NCI-H524 treated with DMSO at 0.1 percent for 48 hours (cell line): Measurements from ENCODE around the gene SOX8.
"Not testable (repeated sequence)": the region's sequence is repeated elsewhere in the genome, so short reads cannot be mapped to it uniquely, and the experiment has no call there.

Experiments
- DNase-seq: peaks from one replicate; lab custom pipeline; 2025; lab: John Stamatoyannopoulos, UW

Gene SOX8

GRCh38 chr16:1009358-1010150 lies 28.0 kb downstream of the SOX8 start:
- DNase-seq, result no peak

GRCh38 chr16:1010251-1010650 lies 28.7 kb downstream of the SOX8 start:
- DNase-seq, result no peak

- no peak for DNase-seq
Observed at GRCh38 chr16:1010815-1011214, 29.2 kb downstream of the SOX8 start.

GRCh38 chr16:1011316-1012082 lies 29.9 kb downstream of the SOX8 start:
- no peak for DNase-seq

- DNase-seq, result no peak
Observed at GRCh38 chr16:1012135-1012534, 30.6 kb downstream of the SOX8 start.

GRCh38 chr16:1012722-1013592 lies 31.4 kb downstream of the SOX8 start:
- DNase-seq, result no peak

GRCh38 chr16:1013593-1013900 lies 32.0 kb downstream of the SOX8 start:
- no peak for DNase-seq

- no peak for DNase-seq
Observed at GRCh38 chr16:1014221-1014620, 32.7 kb downstream of the SOX8 start.

- no peak for DNase-seq
Observed at GRCh38 chr16:1014771-1015495, 33.4 kb downstream of the SOX8 start.

GRCh38 chr16:1018447-1019198 lies 37.1 kb downstream of the SOX8 start:
- no peak for DNase-seq

GRCh38 chr16:1019231-1020090 lies 37.9 kb downstream of the SOX8 start:
- DNase-seq, result peak; percentile 33

GRCh38 chr16:1020091-1020399 lies 38.5 kb downstream of the SOX8 start:
- DNase-seq, result no peak

- no peak for DNase-seq
Observed at GRCh38 chr16:1020591-1020990, 39.0 kb downstream of the SOX8 start.

- no peak for DNase-seq
Observed at GRCh38 chr16:1021553-1022160, 40.1 kb downstream of the SOX8 start.

- DNase-seq, result no peak
Observed at GRCh38 chr16:1022466-1022865, 40.9 kb downstream of the SOX8 start.

- DNase-seq, result no peak
Observed at GRCh38 chr16:1024138-1024537, 42.6 kb downstream of the SOX8 start.

- DNase-seq, result not testable (repeated sequence)
Observed at GRCh38 chr16:1025183-1025809, 43.7 kb downstream of the SOX8 start.

GRCh38 chr16:1026057-1026783 lies 44.6 kb downstream of the SOX8 start:
- DNase-seq, result no peak
